ENCODE data around the gene UQCC2. TPM values are rescaled to one million over a fixed set of nuclear protein-coding genes. Genes with fewer than 3 reads are reported as not detected.
A peak's percentile ranks its signal among the peaks of the same experiment; 100 is the strongest.

Gene UQCC2
- total and polyA plus RNA-seq, 2 donors (not counting 1 experiment from before 2014, with no cell fraction given) = 13.2 to 16.6 TPM

- Histone ChIP-seq H2AFZ (ENCODE audit: insufficient read depth, low read depth, low read length, poor library complexity, severe bottlenecking) (no peak overlapping the region), H3K4me2 (replicated peaks; ENCODE audit: low read depth, low read length, poor library complexity, severe bottlenecking) (no peak overlapping the region), H4K20me1 (ENCODE audit: control insufficient read depth, insufficient read depth, low read length, poor library complexity, severe bottlenecking) (peaks cover 22% of the 10 kb centered on the region), H3K36me3 (replicated peaks in 1 of 2; ENCODE audit: control extremely low read depth in 1 of 2, control insufficient read depth in 1 of 2, extremely low read depth in 1 of 2, insufficient read depth in 2 of 2, low read length in 1 of 2) (peaks cover 0 to 64% of the 10 kb centered on the region in 2 experiments), H3K4me3 (ENCODE audit: control extremely low read depth in 1 of 5, extremely low read depth in 1 of 5, insufficient read depth in 1 of 5, low read depth in 2 of 5, low read length in 4 of 5) (no peak overlapping the region), H3K4me1 (ENCODE audit: control insufficient read depth in 2 of 2, insufficient read depth in 2 of 2, low read length in 2 of 2) (no peaks in the 10 kb centered on the region), H3K9ac (ENCODE audit: low read length) (no peak overlapping the region), H3K79me2 (ENCODE audit: control insufficient read depth, insufficient read depth, low read length) (peaks cover 10% of the 10 kb centered on the region), H3K27me3 (replicated peaks in 1 of 4; ENCODE audit: control extremely low read depth in 1 of 4, control insufficient read depth in 3 of 4, insufficient read depth in 4 of 4, low read length in 3 of 4) (no peaks in the 10 kb centered on the region), H3K9me3 (ENCODE audit: control extremely low read depth in 1 of 3, control insufficient read depth in 2 of 3, insufficient read depth in 1 of 3, low read length in 2 of 3) (no peaks in the 10 kb centered on the region), H3K27ac (ENCODE audit: low read length in 2 of 2) (no peak overlapping the region)
- ChIA-PET CTCF (no interaction called here), POLR2A (no interaction called here)
- DNase-seq = no peak
- intact Hi-C loops (cut with micrococcal nuclease) = no loop called here
- Mint-ChIP-seq H3K9me3 (ENCODE audit: insufficient read depth) (no peaks in the 10 kb centered on the region), H3K4me3 (no peak overlapping the region), H3K27ac (no peak overlapping the region), H3K4me1 (peaks cover under 1% of the 10 kb centered on the region), H3K27me3 (no peaks in the 10 kb centered on the region)
- no peak for ATAC-seq (ENCODE audit: low read depth)
- 96% methylated on average over 6 of the region's 6 CpGs for whole genome bisulfite sequencing (ENCODE audit: insufficient coverage)
- TF ChIP-seq EZH2 (IDR thresholded peaks at IDR 0.05; ENCODE audit: borderline replicate concordance, insufficient read depth, low read depth, low read length, poor library complexity, severe bottlenecking) (no peak), CTCF (IDR thresholded peaks at IDR 0.05) (no peak)
Observed at GRCh38 chr6:33659986-33660385, 51.5 kb downstream of the UQCC2 start.

- intact Hi-C loops (cut with micrococcal nuclease) = no loop called here
- peaks cover 31% of the 10 kb centered on the region for H4K20me1 ChIP-seq (ENCODE audit: control insufficient read depth, insufficient read depth, low read length, poor library complexity, severe bottlenecking)
- POLR2A ChIA-PET = no interaction called here
Observed at GRCh38 chr6:33658982-33659689, 52.4 kb downstream of the UQCC2 start.

More at GRCh38 chr6:33658982-33659689, 52.4 kb downstream of the UQCC2 start:
- DNase-seq (peak; percentile 12), ATAC-seq (ENCODE audit: low read depth) (no peak)
- no peak for TF ChIP-seq CTCF (IDR thresholded peaks at IDR 0.05)
- TF ChIP-seq EZH2 (IDR thresholded peaks at IDR 0.05; ENCODE audit: borderline replicate concordance, insufficient read depth, low read depth, low read length, poor library complexity, severe bottlenecking) = no peak
- Mint-ChIP-seq H3K27ac (no peak overlapping the region), H3K4me3 (no peak overlapping the region), H3K4me1 (peaks cover 2% of the 10 kb centered on the region), H3K27me3 (no peaks in the 10 kb centered on the region), H3K9me3 (ENCODE audit: insufficient read depth) (no peaks in the 10 kb centered on the region)
- no peak overlapping the region for H3K4me2 ChIP-seq (replicated peaks; ENCODE audit: low read depth, low read length, poor library complexity, severe bottlenecking)
- H3K4me3 ChIP-seq (ENCODE audit: control extremely low read depth in 1 of 5, extremely low read depth in 1 of 5, insufficient read depth in 1 of 5, low read depth in 2 of 5, low read length in 4 of 5) = no peak overlapping the region
- no peak overlapping the region for H3K27ac ChIP-seq (ENCODE audit: low read length in 2 of 2)
- no peak overlapping the region for H3K9ac ChIP-seq (ENCODE audit: low read length)
- 94% methylated on average over 6 of the region's 16 CpGs for WGBS (ENCODE audit: insufficient coverage)
- peaks cover 0 to 64% of the 10 kb centered on the region in 2 experiments for H3K36me3 ChIP-seq (replicated peaks in 1 of 2; ENCODE audit: control extremely low read depth in 1 of 2, control insufficient read depth in 1 of 2, extremely low read depth in 1 of 2, insufficient read depth in 2 of 2, low read length in 1 of 2)
- H2AFZ ChIP-seq (ENCODE audit: insufficient read depth, low read depth, low read length, poor library complexity, severe bottlenecking) = no peak overlapping the region
- peaks cover 18% of the 10 kb centered on the region for H3K79me2 ChIP-seq (ENCODE audit: control insufficient read depth, insufficient read depth, low read length)
- H3K27me3 ChIP-seq (replicated peaks in 1 of 4; ENCODE audit: control extremely low read depth in 1 of 4, control insufficient read depth in 3 of 4, insufficient read depth in 4 of 4, low read length in 3 of 4) = no peaks in the 10 kb centered on the region
- no peaks in the 10 kb centered on the region for H3K4me1 ChIP-seq (ENCODE audit: control insufficient read depth in 2 of 2, insufficient read depth in 2 of 2, low read length in 2 of 2)
- no peaks in the 10 kb centered on the region for H3K9me3 ChIP-seq (ENCODE audit: control extremely low read depth in 1 of 3, control insufficient read depth in 2 of 3, insufficient read depth in 1 of 3, low read length in 2 of 3)
- CTCF ChIA-PET = no interaction called here

All from B cell (primary cell).